ENCODE measurements around the gene EVX2. TPM values are rescaled to one million over a fixed set of nuclear protein-coding genes. Genes with fewer than 3 reads are reported as not detected.

EVX2 gene
- total RNA-seq, 1 donor from 2014 or later, result not detected

DNA sequence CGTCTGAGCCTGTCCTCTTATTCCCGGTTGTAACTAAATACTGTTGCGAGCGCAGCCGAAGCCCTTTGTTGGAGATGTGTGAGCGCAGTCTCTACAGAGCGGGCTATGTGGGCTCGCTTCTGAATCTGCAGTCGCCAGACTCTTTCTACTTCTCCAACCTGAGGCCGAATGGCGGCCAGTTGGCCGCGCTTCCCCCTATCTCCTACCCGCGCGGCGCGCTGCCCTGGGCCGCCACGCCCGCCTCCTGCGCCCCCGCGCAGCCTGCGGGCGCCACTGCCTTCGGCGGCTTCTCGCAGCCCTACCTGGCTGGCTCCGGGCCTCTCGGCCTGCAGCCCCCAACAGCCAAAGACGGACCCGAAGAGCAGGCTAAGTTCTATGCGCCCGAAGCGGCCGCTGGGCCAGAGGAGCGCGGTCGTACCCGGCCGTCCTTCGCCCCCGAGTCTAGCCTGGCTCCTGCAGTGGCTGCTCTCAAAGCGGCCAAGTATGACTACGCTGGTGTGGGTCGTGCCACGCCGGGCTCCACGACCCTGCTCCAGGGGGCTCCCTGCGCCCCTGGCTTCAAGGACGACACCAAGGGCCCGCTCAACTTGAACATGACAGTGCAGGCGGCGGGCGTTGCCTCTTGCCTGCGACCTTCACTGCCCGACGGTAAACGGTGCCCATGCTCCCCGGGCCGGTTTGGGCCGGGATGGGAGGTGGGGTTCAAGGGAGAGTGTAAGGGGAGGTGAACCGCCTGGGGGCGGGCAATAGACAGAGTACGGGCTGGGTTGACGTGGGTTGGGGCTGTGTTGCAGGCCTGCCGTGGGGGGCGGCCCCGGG is 16.2 kb upstream of the EVX2 start, which contains the start of gene HOXD12:
TSS of gene HOXD12 (plus strand) at position 68 of the 819 bp plus-strand sequence. CDS start at position 75, 7 bp downstream.
- no peak within 1 kb of the TSS for H3K4me3 Mint-ChIP-seq (ENCODE audit: unreplicated experiment)
- Histone ChIP-seq H3K27me3 (ENCODE audit: insufficient read depth, low read length) (peaks cover 99% of the 10 kb centered on the region), H4K20me1 (ENCODE audit: insufficient read depth, low read length) (peaks cover 5% of the 10 kb centered on the region), H3K27ac (ENCODE audit: low read depth, low read length) (no peak within 1 kb of the TSS), H3K36me3 (ENCODE audit: insufficient read depth, low read length) (no peaks in the 10 kb centered on the region), H2AFZ (ENCODE audit: low read depth, low read length) (no peak within 1 kb of the TSS), H3K4me2 (ENCODE audit: low read length) (no peak within 1 kb of the TSS), H3K79me2 (ENCODE audit: insufficient read depth, low read length) (no peaks in the 10 kb centered on the region), H3K9ac (ENCODE audit: low read length) (no peak within 1 kb of the TSS), H3K4me1 (ENCODE audit: insufficient read depth, low read length) (peaks cover 7% of the 10 kb centered on the region), H3K9me3 (ENCODE audit: insufficient read depth, low read depth, low read length) (peaks cover 21% of the 10 kb centered on the region), H3K4me3 (ENCODE audit: insufficient read depth, low read depth, low read length) (no peak within 1 kb of the TSS)
- H3K36me3 Mint-ChIP-seq (ENCODE audit: low read depth, unreplicated experiment), result no peaks in the 10 kb centered on the region
- peaks cover 19% of the 10 kb centered on the region for H3K9me3 Mint-ChIP-seq (ENCODE audit: unreplicated experiment)
- peaks cover 6% of the 10 kb centered on the region for H3K4me1 Mint-ChIP-seq (ENCODE audit: low read depth, unreplicated experiment)
- no peak for FAIRE-seq
- peaks cover 92% of the 10 kb centered on the region for H3K27me3 Mint-ChIP-seq (ENCODE audit: low read depth, unreplicated experiment)
- TF ChIP-seq EZH2 (IDR thresholded peaks at IDR 0.05; ENCODE audit: insufficient read depth, low read length), result peak; percentile 95
- TF ChIP-seq, protein P1, sequence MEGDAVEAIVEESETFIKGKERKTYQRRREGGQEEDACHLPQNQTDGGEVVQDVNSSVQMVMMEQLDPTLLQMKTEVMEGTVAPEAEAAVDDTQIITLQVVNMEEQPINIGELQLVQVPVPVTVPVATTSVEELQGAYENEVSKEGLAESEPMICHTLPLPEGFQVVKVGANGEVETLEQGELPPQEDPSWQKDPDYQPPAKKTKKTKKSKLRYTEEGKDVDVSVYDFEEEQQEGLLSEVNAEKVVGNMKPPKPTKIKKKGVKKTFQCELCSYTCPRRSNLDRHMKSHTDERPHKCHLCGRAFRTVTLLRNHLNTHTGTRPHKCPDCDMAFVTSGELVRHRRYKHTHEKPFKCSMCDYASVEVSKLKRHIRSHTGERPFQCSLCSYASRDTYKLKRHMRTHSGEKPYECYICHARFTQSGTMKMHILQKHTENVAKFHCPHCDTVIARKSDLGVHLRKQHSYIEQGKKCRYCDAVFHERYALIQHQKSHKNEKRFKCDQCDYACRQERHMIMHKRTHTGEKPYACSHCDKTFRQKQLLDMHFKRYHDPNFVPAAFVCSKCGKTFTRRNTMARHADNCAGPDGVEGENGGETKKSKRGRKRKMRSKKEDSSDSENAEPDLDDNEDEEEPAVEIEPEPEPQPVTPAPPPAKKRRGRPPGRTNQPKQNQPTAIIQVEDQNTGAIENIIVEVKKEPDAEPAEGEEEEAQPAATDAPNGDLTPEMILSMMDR (IDR thresholded peaks at IDR 0.05; ENCODE audit: insufficient read depth, low read depth, low read length), result no peak
- no peak for DNase-seq (ENCODE audit: low read depth)
- peak within 1 kb of the TSS; percentile 69 for H3K27ac Mint-ChIP-seq (ENCODE audit: unreplicated experiment)

- Mint-ChIP-seq H3K9me3 (ENCODE audit: unreplicated experiment) (peaks cover 21% of the 10 kb centered on the region), H3K4me3 (ENCODE audit: unreplicated experiment) (no peak overlapping the region), H3K4me1 (ENCODE audit: low read depth, unreplicated experiment) (peaks cover 6% of the 10 kb centered on the region), H3K27me3 (ENCODE audit: low read depth, unreplicated experiment) (peaks cover 92% of the 10 kb centered on the region), H3K27ac (ENCODE audit: unreplicated experiment) (peak overlapping the region; percentile 69), H3K36me3 (ENCODE audit: low read depth, unreplicated experiment) (no peaks in the 10 kb centered on the region)
- Histone ChIP-seq H3K79me2 (ENCODE audit: insufficient read depth, low read length) (no peaks in the 10 kb centered on the region), H3K4me1 (ENCODE audit: insufficient read depth, low read length) (peaks cover 7% of the 10 kb centered on the region), H3K27ac (ENCODE audit: low read depth, low read length) (no peak overlapping the region), H3K9me3 (ENCODE audit: insufficient read depth, low read depth, low read length) (peaks cover 21% of the 10 kb centered on the region), H3K36me3 (ENCODE audit: insufficient read depth, low read length) (no peaks in the 10 kb centered on the region), H3K27me3 (ENCODE audit: insufficient read depth, low read length) (peaks cover 100% of the 10 kb centered on the region), H4K20me1 (ENCODE audit: insufficient read depth, low read length) (peaks cover 5% of the 10 kb centered on the region), H3K4me2 (ENCODE audit: low read length) (no peak overlapping the region), H3K9ac (ENCODE audit: low read length) (no peak overlapping the region), H3K4me3 (ENCODE audit: insufficient read depth, low read depth, low read length) (no peak overlapping the region), H2AFZ (ENCODE audit: low read depth, low read length) (no peak overlapping the region)
- FAIRE-seq (no peak), DNase-seq (ENCODE audit: low read depth) (no peak)
- TF ChIP-seq, protein P1 (IDR thresholded peaks at IDR 0.05; ENCODE audit: insufficient read depth, low read depth, low read length), result no peak
- no peak for TF ChIP-seq EZH2 (IDR thresholded peaks at IDR 0.05; ENCODE audit: insufficient read depth, low read length)
These were observed 15.5 kb upstream of the EVX2 start for GRCh38 chr2:176099159-176099727.
